Activated CD4-positive, CD25-positive, alpha-beta regulatory T cell treated with anti-CD3 and anti-CD28 coated beads, Interleukin-2, amount 50 U/mL, for 72 hours (primary cell): ENCODE measurements around the gene BAIAP2L1.
"Not testable (repeated sequence)": the region's sequence is repeated elsewhere in the genome, so short reads cannot be mapped to it uniquely, and the experiment has no call there.

Source experiments
- DNase-seq: peaks from one replicate; pipeline ENCODE4 v3.0.0; 2021

Gene BAIAP2L1

DNA sequence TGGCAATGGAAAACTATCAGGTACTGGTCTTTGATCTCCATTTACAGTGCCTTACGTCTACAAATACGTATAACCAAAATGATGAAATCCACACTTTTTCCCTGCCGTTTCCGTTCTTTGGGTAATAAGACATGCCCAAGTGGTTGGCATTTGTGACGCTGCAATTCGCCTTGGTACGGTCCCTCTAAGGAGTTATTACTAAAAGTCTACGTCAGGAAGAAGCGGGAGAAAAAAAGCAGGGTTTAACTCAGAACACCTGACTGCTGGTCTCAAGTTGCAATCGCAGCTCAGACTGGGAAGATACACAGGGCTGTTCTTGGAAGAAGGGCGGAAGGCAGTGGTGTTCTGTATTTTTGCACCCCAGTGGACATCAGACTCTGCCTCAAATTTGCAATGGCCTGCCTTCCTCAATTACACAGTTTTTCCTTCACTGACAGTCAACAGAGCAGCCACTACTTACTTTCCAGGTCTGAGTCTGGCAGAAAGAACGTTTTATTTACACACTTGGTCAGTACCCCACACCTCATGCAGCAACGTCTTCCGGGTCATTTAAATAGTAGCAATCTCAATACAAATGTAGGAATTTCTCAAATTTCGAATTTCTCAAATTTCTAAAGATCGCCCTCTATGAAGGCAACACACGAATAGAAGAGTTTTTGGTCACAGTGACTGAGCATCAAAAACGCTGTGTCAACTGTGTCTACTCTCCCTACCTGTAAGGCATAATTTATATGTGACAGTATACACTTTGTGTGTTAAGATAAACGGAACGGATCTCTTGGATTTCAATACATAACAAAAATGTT lies 2.1 kb downstream of the BAIAP2L1 start:
- no peak for DNase-seq

DNA sequence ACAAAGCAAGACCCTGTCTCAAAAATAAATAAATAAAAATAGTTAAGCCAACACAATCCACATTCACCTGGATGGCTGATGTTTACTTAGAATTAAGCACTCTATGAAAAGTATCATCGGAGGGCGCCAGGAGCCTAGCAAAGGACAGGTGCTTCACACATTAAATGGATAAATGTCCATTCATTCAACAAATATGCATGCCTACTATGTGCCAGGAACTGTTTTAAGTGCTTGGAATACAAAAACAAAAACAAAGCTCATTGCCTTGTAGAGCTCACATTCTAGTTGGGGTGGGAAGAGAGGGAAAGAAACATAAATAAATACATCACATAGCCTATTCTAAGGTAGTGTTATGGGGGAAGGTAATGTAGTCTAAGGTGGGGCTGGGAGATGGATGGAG lies 4.1 kb downstream of the BAIAP2L1 start:
- no peak for DNase-seq

DNA sequence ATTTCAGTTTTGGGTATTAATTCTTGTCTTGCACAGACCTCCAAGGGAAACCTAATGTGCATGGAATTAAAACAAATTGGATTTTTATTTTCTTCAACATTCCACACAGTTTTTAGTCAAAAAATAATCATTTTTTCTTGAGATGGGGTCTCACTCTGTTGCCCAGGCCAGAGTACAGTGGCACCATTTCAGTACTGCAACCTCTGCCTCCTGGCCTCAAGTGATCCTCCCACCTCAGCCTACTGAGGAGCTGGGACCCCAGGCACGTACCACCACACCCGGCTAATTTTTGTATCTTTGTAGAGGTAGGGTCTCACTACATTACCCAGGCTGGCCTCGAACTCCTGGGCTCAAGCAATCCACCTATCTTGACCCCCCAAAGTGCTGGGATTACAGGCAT lies 4.9 kb downstream of the BAIAP2L1 start:
- no peak for DNase-seq

DNA sequence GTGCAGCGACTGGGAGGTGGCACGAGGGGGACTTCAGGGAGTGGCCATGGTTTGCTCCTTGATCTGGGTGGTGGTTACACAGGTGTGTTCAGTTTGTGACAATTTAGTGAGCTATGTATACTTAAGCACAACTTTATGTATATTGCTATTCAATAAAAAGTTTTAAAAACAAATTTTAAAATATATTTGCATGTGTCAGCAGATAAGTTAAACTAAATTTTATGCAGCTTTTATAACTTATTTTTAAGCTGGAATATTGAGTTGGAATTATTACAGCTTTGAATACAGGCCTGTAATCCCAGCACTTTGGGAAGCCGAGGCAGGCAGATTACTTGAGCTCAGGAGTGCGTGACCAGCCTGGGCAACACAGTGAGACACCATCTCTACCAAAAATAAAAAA lies 5.4 kb downstream of the BAIAP2L1 start:
- DNase-seq, result no peak

DNA sequence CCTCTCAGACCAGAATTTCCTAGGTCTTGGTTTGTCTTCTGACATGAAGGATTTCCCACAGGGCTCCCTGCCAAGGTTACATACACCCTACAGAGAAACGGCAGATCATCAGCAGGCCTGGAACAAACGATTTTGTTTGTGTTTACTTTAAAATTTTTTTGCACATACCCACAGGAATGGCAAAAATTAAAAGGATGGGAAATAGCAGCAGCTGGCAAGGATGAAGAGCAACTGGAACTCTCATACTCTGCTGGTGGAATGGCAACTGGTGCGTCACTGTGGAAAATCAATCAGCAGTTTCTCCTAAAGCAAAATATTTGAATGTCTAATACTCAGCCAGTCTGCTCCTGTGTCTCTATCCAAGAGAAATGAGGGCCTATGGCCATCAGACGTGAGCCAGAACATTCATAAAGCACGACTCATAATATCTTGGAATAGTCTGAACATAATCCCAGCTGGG lies 6.5 kb downstream of the BAIAP2L1 start:
- DNase-seq, result no peak

DNA sequence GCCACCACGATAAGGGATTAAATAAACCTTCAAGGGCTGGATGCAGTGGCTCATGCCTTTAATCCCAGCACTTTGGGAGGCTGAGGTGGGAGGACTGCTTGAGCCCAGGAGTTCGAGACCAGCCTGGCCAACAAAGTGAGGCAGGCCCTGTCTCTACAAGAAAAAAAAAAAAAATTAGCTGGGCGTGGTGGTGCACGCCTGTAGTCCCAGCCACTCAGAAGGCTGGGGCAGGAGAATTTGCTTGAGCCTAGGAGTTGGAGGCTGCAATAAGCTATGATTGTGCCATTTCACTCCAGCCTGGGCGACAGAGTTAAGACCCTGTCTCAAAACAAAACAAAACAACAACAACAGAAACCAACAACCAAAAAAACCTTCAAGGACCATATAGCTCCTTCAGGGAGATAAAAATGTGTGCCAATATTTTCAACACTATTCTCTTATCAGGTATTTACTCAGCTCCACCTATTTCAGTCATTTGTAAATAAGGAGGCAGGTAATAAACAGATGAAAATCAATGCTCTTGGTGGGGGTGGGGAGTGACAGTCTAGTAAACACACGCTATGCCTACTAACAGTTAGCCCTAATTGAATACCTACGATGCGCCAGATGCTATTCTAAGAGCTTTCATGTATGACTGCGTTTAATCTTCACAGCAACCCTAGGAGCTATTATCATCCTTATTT lies 13.2 kb downstream of the BAIAP2L1 start:
- no peak for DNase-seq

DNA sequence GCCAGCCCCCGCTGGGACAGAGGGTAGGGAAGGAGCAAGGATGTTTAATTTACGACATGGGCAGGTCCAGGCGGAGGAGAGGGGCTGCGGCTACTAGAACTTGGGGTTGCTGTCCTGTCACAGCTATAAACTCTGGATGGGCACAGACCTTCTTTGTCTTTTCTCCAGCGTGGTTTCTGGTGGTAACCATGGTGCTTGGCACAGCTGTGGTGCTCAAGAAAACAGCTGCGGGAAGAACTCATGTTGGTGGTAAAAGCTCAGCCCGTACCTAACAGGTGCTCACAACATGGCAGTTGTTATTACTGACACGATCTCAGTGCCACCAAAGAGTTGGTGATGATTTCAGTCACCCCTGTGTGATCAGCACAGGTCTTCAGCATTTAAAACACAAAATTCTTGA lies 13.8 kb downstream of the BAIAP2L1 start:
- no peak for DNase-seq

DNA sequence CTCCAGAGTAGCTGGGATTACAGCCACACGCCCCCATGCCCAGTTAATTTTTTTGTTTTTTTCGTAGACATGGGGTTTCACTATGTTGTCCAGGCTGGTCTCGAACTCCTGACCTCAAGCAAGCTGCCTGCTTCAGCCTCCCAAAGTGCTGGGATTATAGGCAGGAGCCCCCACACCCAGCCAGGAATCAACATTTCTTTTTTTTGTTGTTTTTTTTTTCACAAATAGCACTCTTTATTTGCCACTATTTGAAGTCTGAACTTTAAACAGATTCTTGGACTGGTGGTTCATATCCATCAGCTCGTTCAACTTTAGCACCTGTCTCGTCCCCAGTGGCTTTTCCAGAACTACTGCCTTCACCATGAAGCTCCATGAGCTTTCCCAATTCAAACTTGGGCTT lies 15.4 kb downstream of the BAIAP2L1 start:
- not testable (repeated sequence) for DNase-seq

DNA sequence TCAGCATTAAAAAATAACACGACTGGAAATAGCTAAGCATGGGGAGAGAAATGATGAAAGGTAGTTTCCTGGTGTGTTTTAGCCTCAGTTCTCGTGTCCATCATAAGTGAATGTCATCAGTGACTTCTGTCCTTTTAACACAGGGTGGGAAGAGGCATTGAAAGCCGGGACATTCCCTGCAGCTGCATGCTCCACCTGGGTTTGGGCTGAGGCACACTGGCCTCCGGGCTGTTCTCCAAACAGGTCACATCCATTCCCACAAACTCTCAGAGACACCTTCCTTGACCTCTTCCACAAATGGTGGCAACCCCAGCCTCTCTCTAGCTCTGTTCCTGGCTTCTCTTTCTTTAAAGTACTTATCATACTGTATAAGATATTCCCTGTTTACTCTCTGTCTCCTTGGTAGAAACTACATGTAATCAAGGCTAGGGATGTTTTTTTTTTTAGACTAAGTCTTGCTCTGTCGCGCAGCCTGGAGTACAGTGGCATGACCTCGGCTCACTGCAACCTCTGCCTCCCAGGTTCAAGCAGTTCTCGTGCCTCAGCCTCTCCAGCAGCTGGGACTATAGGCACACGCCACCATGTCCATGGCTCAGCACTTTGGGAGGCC lies 22.6 kb downstream of the BAIAP2L1 start:
- no peak for DNase-seq

DNA sequence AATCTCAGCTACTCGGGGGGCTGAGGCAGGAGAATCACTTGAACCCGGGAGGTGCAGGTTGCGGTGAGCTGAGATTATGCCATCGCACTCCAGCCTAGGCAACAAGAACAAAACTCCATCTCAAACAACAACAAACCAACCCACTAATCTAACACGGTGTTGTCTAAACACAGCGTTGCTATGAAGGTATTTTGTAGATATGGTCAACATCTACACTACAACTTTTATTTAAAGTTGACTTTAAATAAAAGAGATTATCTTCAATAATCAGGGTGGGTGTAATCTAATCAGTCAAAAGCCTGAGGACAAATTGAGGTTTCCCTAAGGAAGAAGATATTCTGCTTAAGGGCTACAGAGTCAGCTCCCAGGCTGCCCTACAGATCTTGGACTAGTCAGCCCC lies 24.2 kb downstream of the BAIAP2L1 start:
- no peak for DNase-seq

DNA sequence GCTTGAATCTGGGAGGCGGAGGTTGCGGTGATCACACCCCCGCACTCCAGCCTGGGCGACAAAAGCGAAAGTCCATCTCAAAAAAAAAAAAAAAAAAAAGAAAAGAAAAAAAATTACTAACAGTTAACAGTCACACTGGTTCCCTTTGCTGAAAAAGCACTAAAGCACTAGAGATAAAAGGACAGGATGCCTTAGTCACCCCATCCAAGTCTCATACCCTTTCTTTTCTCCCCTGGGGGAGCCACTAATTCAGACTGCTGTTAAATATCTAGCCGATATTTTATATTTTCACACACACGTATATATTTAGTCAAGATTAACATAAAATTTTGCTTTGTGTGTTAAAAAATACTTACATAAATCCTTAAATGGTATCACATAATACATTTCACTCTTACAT lies 25.2 kb downstream of the BAIAP2L1 start:
- DNase-seq, result no peak

DNA sequence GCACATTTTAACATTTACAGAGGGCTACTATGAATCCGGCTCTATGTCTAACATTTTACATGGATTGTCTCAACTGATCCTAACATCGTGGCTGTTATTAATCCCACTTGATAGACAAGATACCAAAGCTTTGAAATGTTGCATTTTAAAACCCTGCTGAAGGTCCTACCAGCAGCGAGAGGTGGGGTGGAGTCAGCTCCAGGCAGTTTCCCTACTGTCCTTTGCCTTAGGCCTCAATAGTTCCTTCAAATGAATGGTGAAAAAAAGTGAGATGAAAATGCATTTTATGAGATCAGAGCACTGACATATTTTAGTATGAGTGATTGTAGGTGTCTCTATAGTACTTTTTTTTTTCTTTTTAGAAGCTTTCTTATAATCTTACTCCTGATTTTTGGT lies 26.6 kb downstream of the BAIAP2L1 start:
- DNase-seq, result no peak

DNA sequence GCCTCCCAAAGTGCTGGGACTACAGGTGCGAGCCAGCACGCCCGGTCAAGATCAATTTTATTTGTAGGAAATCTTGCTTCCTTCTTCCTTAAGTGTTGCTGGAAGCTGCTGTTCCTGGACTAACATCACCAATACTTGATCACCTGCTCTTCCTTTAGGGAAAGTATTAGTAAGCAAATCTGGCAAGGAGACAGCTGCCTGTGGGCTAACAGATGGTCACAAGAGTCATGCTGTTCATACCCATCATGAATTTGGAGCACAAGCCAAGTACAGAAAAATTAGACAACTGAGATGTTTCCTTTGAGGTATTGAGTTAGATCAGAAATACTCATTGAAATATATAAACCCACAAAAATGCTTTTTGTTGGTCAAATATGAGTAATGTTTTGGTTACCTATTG lies 27.9 kb downstream of the BAIAP2L1 start:
- no peak for DNase-seq

DNA sequence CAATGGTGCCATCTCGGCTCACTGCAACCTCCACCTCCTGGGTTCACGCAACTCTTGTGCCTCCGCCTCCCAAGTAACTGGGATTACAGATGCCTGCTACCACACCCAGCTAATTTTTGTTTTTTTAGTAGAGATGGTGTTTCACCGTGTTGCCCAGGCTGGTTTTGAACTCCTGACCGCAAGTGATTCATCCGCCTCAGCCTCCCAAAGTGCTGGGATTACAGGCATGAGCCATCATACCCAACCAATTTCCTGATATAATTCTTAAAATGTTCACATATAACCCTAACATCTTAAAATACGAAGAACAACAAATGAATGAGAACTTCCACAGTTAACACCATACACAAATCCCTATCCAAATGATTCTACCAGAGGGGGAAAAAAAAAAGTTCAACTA lies 31.2 kb downstream of the BAIAP2L1 start:
- DNase-seq, result no peak

DNA sequence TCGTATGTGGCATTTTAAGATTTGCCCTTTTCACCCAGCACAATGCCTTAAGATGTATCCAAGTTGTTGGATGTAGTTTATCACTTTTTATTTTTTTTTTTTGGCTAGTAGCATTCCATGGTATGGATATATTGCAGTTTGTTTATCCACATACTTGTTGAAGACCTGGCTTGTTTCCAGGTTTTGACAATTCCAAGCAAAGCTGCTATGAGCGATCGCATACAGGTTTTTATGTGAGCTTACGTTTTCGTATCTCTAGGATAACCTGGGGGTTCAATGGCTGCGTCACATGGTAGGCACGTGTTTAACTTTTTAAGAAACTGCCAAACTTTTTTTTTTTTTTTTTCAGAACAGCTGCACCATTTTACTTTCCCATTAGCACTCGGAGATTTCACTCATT lies 32.2 kb downstream of the BAIAP2L1 start:
- DNase-seq, result no peak

DNA sequence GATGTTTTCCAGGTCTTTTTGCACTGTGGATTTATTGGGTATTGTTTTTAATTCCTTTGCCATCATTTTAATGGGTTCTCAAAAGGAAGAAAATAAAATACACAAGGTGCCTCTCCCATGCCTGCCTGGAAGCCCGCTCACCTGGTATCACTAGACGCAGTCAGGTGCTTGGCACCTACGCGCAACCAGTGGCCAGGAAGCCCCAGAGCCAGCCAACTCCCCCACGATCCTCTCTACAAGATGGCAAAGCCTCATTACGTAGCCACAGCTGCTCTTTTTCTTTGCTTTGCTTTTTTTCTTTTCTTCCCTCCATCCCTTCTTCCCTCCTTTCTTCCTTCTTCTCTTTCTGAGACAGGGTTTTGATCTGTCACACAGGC lies 34.3 kb downstream of the BAIAP2L1 start:
- no peak for DNase-seq

DNA sequence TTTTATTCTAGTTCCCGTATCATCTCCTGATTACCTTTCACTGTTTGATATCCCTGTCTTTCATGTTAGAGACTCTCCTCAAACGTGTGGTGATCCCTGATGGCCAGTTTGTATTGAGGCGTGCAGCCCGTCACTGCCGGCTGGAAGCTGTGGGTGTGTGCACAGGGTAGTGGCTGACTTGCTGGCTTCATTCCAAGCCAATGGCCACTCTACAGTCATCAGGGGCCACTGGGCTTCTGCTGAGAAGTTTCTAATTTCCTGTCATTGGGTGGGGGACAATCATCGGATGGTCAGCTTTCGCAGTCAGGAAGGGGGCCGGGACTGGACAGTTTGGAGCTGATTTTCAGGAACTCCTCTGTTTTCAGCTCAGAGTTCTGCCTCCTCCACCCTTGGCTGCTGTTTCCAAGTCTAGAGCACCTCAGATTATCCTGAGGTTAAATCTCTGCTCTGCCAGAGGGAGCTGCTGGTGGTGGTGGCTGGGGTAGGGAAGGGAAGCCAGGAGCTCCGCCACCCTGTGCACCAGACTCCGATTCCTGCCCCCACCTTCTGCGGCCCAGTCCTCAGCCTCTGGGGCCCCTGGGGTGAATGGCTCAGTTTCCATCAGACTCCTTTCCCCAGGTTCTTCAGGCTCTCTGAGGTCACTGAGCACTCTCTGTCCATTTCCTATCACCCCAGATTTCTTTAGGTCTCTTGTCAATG lies 34.9 kb downstream of the BAIAP2L1 start:
- no peak for DNase-seq

DNA sequence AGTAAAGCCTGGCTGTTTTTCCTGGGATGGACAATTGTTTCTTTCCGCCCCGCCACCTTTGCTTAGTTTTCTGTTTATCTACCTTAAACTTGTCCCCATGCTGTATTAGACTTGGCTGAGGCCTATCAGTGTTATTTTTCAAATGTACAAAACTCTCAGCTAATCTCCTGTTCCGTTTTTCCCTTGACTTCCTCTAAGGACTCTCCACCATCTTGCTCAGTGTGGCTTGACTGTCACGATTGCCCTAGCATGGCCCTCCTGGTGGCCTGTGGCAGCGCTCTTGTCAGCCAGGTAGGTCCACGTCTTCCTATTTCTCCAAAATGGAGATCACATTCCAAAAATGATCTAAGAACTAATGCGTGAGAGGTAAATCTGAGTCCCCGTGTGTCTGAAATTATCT lies 36.7 kb downstream of the BAIAP2L1 start:
- DNase-seq, result no peak

DNA sequence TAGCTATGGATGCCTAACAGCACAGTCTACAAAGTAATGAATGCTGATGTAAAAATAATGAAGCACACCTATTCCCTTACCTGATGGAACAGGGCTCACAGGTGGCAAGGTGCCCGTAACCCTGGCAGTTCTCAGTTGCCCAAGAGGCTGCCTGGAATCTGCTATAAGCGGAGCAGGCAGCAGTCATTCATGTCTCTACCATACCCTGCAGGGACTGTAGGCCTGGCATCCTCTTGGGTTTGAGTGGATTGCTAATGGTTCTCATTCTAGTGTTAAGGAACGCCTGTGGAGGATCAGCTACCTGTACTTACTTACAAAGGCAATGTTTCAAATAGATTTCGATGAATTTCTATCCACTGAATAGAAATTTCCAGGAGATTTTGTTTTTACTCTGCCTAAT lies 38.4 kb downstream of the BAIAP2L1 start:
- no peak for DNase-seq

DNA sequence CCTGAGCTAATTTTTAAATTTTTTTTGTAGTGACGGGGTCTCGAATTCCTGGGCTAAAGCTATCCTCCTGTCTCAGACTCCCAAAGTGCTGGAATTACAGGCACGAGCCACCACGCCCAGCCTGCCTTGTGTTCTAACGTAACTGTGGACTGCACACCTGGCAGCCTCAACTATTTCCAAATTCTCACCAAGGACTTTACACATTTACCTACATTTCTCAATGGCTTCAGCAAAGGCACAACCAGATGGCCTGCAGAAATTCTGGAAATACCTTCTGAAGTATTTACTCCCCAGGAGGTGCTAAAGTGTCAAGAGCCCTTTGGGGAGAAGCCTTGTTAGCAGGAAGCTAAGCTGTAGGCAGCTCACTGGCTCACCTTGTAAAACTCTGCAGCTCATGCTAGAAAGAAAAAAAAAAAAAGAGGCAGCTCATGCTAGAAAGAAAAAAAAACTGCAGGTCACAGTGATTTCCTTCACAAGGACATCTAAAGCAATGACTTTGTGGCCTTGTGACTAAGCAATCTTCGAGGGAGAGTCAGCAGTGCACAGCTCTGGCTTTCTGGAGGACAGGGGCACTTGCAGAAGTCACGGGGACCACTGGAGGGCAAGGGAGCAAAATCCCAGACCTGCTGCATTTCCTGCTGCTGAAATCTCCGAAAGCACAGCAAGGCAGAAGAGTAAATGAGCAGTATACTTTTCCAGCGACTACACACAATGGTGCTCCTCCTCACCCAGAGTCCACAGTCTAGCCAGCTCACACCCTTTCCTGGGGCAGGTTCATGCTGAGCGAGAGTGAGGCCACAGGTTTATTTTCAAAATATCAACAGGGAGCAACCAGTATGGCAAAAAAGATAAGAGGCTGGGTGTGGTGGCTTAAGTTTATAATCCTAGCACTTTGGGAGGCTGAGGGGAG lies 40.4 kb downstream of the BAIAP2L1 start:
- no peak for DNase-seq

DNA sequence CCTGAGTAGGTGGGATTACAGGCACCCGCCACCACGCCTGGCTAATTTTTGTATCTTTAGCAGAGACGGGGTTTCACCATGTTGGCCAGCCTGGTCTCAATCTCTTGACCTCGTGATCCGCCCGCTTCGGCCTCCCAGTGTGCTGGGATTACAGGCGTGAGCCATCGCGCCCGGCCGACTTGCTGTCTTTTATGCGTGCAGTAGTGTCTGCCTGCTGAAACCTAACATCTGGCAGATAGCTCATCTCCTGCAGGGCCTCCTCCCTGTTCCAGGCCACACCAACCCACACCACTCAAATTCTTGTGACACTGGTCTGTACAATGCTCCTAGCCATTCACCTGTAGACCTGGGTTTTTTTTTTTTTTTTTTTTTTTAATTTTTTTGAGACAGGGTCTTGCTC lies 41.5 kb downstream of the BAIAP2L1 start:
- DNase-seq, result no peak

DNA sequence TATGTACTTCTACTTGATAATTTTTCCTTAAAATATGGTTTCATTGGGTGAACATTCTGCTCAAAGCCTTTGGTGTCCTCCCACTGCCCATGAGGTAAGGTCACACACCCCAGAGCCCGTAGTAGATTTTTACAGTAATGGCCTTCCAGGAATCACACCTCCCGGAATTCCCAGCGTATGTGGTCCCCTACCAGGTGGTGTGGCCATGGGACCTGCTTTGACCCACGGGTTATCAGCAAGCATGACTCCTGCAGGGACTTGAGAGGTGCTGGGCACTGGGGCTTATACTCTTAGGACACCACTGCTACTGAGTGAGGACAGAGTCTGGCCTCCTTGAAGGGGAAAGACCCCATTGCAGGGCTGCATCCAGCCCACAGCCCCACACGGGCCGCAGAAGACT lies 42.2 kb downstream of the BAIAP2L1 start:
- no peak for DNase-seq

DNA sequence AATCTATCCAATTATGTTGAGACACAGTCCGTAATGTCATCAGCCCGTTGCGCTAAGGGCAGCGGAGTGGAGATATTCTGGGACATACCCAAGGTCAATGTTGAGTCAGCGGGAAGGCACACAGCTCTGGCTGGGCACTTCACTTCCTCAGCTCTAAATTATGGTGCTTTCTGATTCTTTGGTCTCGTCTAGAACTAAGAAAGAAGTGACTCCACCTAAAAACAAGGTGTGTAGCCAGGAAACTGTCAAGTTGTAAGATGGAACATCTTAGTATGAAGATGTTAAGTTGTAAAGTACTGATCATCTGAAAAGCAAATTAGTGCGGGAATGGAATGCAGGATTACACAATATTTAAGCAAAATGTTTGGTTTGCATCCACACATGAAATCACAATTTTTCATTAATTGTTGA lies 43.1 kb downstream of the BAIAP2L1 start:
- no peak for DNase-seq
